GM21381 (cell line): ENCODE data around the gene NSD1.
"Not testable (repeated sequence)": the region's sequence is repeated elsewhere in the genome, so short reads cannot be mapped to it uniquely, and the experiment has no call there.

Experiments
- ATAC-seq: cut with Tn5 transposase; IDR thresholded peaks from one replicate; pipeline ENCODE4 v1.9.1; 2021; ENCODE audit warnings: mild to moderate bottlenecking, moderate library complexity; ENCODE audit not compliant: unreplicated experiment

The NSD1 gene

DNA sequence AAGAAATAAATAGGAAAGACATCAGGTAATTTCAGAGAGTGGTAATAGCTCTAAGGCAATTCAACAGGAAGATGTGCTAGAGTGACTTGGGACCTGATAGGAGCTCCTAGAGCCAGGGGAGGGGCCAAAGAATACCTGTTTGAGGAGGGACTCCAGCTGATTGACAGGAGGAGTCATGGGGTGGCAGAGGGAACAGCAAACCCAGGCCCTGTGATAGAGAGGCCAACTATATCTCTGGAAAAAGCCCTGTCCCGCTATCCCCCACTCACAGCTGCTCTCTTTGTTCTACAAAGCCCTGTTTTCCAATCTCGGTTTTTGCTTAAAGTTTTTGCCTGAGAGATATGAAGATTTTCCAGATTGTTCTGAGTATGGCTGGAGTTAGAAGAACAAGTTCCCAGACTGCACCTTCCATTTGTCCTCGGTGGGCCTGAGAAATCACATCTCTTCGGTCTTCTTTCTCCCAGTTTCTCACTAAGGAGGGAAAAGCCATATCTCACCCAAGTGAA is 9.0 kb upstream of the NSD1 start:
- ATAC-seq = no peak

- no peak for ATAC-seq
Measured at GRCh38 chr5:177126771-177127170, 6.8 kb upstream of the NSD1 start.

DNA sequence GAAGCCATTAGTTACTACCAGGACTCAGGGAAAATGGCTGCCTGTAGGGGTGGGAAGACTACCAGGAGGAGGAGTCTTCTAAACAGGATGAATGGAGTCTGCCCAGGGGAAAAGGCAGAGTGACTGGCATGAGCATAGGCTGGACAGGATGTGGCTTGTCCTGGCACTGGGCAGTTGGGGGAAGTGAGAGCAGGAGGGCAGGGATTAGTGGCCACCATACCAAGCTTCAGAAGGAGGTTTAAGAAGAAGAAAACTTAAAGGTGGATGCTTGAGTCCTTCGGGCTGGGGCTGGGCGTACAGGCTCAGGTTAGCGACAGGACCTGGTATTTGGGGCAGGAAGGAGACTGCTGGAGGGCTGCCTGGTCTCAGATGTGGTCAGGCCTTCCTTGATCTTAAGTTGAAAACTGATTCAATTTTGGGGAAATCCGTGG is 5.0 kb upstream of the NSD1 start:
- ATAC-seq = no peak

- ATAC-seq = no peak
Measured at GRCh38 chr5:177130211-177131018, 3.2 kb upstream of the NSD1 start.

DNA sequence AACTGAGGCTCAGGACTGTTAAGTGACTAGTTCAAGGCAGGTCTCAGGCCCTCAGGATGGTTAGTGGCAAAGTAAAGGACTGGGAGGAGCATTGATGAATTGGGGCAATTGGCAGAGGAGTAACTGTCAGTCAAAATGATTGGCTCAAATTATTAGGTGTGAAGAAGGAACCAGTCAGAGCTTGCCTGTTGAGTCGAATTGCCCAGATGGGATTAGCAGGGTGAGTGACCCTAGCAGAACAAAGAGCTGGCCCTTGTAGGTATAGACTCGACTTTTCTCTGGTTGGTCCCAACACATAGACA is 2.6 kb upstream of the NSD1 start:
- ATAC-seq = no peak

DNA sequence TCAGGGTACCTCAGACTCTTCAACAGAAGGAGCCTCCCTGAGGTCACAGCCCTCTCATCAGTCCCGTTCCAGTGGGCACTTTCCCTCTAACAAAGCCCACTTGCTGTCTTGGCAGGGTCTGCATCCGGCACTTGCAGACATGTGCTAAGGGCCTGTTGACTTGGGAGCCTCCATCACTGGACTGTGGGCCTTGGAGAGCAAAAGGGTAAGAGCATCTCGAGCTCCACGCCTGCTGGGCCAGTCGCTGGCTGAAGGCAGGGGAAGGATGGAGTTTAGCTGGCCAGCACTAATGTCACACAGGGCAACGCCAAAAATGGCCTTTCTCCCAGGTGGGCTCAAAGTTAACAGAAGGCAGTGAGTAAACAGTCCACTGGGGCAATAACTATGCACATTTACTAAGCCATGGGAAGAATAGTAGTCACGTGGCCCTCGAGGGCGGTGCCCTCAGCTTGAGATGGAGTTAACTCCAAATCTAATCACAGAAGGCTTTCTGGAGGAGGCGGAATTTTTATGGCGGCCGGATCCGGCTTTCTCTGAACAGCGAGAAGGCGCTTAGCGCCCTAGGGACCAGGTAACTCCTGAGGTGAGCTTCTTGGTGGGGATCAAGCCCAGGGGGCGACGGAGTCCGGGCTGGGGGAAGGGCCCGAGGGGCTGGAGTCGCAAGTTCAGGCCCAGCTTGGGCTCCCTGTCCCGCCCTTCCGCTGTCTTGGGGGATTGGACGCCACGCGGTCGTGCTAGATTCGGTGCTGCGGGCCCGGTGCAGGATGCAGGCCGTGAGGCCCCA is 2.0 kb upstream of the NSD1 start:
- ATAC-seq = no peak

GRCh38 chr5:177132136-177133095 is 1.2 kb upstream of the NSD1 start:
- ATAC-seq = peak; percentile 8

GRCh38 chr5:177133853-177134696 is 502 bp downstream of the NSD1 start:
- ATAC-seq = peak; percentile 26

- ATAC-seq = no peak
Measured at GRCh38 chr5:177134697-177135225, 1.2 kb downstream of the NSD1 start.

GRCh38 chr5:177140312-177140711 is 6.7 kb downstream of the NSD1 start:
- no peak for ATAC-seq

DNA sequence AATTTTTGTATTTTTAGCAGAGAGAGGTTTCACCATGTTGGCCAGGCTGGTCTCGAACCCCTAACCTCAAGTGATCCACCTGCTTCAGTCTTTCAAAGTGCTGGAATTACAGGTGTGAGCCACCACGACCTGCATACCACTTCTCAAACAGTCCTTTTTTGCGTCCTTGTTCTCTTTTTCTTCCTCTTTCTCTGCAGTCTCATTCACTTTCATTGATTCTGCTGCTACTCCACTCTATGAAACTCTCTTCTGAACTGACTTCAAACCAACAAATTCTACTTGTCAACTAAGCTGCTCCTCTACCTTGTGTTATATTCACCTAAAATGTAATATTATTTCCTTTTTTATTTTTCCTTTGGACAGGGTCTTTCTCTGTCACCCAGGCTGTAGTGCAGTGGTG is 7.9 kb downstream of the NSD1 start:
- no peak for ATAC-seq

- no peak for ATAC-seq
Measured at GRCh38 chr5:177142098-177142611, 8.6 kb downstream of the NSD1 start.

DNA sequence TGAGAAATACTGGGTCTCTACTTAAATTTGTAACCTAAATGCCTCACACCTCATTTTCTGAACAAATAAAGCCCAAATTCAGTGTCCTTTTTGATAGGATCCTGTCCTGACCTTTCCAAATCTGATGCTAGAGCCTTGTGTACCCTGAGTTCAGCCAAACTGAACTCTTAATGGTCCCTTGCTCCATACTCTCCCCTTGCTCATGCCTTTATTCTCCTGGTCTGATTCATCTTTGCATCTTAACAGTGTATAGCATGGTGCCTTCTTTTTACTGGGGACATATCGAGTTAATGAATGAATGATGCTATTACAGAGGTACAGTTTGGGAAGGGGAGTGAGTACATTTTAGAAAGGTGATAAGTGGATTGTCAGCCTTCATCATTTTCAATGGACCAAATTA is 9.2 kb downstream of the NSD1 start:
- no peak for ATAC-seq

- ATAC-seq = no peak
Measured at GRCh38 chr5:177146891-177147638, 13.5 kb downstream of the NSD1 start.

GRCh38 chr5:177150061-177150460 is 16.5 kb downstream of the NSD1 start:
- ATAC-seq = not testable (repeated sequence)

- ATAC-seq = no peak
Measured at GRCh38 chr5:177154003-177154643, 20.6 kb downstream of the NSD1 start.

DNA sequence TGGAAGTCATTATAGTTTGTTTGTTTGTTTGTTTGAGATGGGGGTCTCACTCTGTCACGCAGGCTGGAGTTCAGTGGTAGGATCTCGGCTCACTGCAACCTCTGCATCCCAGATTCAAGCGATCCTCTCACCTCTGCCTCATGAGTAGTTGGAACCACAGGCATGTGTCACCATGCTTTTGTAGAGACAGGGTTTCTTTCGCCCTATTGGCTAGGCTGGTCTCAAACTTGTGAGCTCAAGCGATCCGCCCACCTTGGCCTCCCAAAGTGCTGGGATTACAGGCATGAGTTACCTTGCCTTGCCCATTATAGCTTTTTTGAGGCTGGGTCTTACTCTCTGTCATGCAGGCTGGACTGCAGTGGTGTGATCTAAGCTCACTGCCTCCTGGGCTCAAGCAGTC is 28.8 kb downstream of the NSD1 start:
- ATAC-seq = no peak

DNA sequence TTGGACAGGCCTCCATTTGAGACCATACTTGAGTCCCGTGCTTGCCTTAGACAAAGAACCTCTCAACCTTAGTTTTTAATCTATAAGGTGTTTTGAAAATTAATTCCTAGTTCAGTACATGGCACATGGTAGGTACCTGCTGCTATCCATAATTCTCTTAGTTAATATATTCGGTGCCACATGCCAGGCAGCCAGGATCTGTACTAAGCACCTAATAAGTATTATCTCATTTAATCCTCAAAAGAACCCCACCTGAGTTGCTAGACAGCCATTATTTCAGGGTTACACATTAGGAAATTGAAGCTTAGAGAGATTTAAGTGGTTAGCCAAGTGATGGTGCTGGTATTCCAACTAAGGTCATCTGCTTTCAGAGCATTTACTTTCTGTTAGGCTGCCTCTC is 29.9 kb downstream of the NSD1 start:
- ATAC-seq = no peak
